ENCODE data around the gene SNW1.

Gene SNW1

GRCh38 chr14:77707724-77708408 is 53.1 kb downstream of the SNW1 start, which contains the start of the genes ALKBH1 and SLIRP (continued):
- TF ChIP-seq PRDM2 (tag by site-specific recombination; IDR thresholded peaks at IDR 0.05; ENCODE audit: borderline replicate concordance): no peak
- TF ChIP-seq ZSCAN30 (tag by site-specific recombination; IDR thresholded peaks at IDR 0.05): peak; percentile 24; the same call in 1 of the 2 replicates
- peak; percentile 90 for TF ChIP-seq ZBTB11 (tag by site-specific recombination; conservative IDR thresholded peaks at IDR 0.05; ENCODE audit: low read depth)
- TF ChIP-seq ZNF692 (tag by site-specific recombination; IDR thresholded peaks at IDR 0.05): no peak
- peak; percentile 43; the same call in 1 of the 2 replicates for TF ChIP-seq ZNF629 (tag by site-specific recombination; IDR thresholded peaks at IDR 0.05)
- peak; percentile 98 for TF ChIP-seq ZNF518A (tag by site-specific recombination; conservative IDR thresholded peaks at IDR 0.05; ENCODE audit: low read depth)
- TF ChIP-seq ZNF76 (tag by site-specific recombination; IDR thresholded peaks at IDR 0.05; ENCODE audit: borderline replicate concordance, low read depth): peak; percentile 10; the same call in 1 of the 2 replicates
- TF ChIP-seq ZNF510 (tag by site-specific recombination; IDR thresholded peaks at IDR 0.05; ENCODE audit: insufficient replicate concordance): no peak
- TF ChIP-seq YY1 (tag by site-specific recombination; IDR thresholded peaks at IDR 0.05): peak; percentile 87
- TF ChIP-seq ZNF660 (tag by site-specific recombination; IDR thresholded peaks at IDR 0.05): peak; percentile 32; the same call in 1 of the 2 replicates
- no peak for TF ChIP-seq ZNF449 (tag by site-specific recombination; IDR thresholded peaks at IDR 0.05)
- no peak; the same call in 1 of the 2 replicates for TF ChIP-seq ZNF501 (tag by site-specific recombination; IDR thresholded peaks at IDR 0.05)
- no peak for TF ChIP-seq ZNF391 (tag by site-specific recombination; IDR thresholded peaks at IDR 0.05; ENCODE audit: borderline replicate concordance, low read depth)
- TF ChIP-seq ZNF280C (tag by site-specific recombination; IDR thresholded peaks at IDR 0.05): no peak
- TF ChIP-seq ZNF292 (tag by site-specific recombination; IDR thresholded peaks at IDR 0.05; ENCODE audit: borderline replicate concordance, low read depth): no peak
- no peak for TF ChIP-seq ZNF777 (tag by site-specific recombination; IDR thresholded peaks at IDR 0.05; ENCODE audit: borderline replicate concordance)
- TF ChIP-seq ZNF521 (tag by site-specific recombination; IDR thresholded peaks at IDR 0.05): no peak
